DND-41 (cell line): Measurements from ENCODE around the gene PRDX5.

Experiments
- CTCF ChIP-seq: IDR thresholded peaks from 2 replicates; pipeline ENCODE4 v1.5.1; 2012; ENCODE audit warnings: borderline replicate concordance, low read length, moderate library complexity, mild to moderate bottlenecking; ENCODE audit not compliant: poor library complexity, severe bottlenecking; ENCODE audit errors: extremely low read depth
- EZH2 ChIP-seq: IDR thresholded peaks from 3 replicates; pipeline ENCODE4 v1.6.1; 2012; ENCODE audit warnings: borderline replicate concordance, low read depth, mild to moderate bottlenecking, moderate library complexity, low read length, inconsistent platforms; ENCODE audit not compliant: severe bottlenecking

GRCh38 chr11:64364435-64364834 lies 46.5 kb downstream of the PRDX5 start:
- no peak for TF ChIP-seq CTCF
- TF ChIP-seq EZH2, result no peak
